IMR-90 (cell line): ENCODE measurements around the gene ADGRL4. TPM values are rescaled to one million over a fixed set of nuclear protein-coding genes. Genes with fewer than 3 reads are reported as not detected.

Experiments
- ATAC-seq: fragments of 200-7000 bp; cut with Tn5 transposase; 2 replicates; pipeline ENCODE4 v1.9.1; 2020; ENCODE audit warnings: low read depth, mild to moderate bottlenecking, moderate library complexity
- BruUV-seq: library from RNA; stranded (reverse); fragments of 400-500 nt; replicated peaks from 2 replicates; lab custom pipeline; 2021; lab: Mats Ljungman, UMichigan
- CTCF ChIA-PET: fragments of 300-600 bp; formaldehyde crosslinking; extraction: SDS; loops from one replicate; lab custom pipeline; 2021; ENCODE audit warnings: antibody characterized with exemption; lab: Yijun Ruan, JAX
- POLR2A ChIA-PET: fragments of 300-600 bp; sonication (Branson Sonifier 250); formaldehyde crosslinking; loops from one replicate; lab custom pipeline; 2022; ENCODE audit warnings: antibody characterized with exemption; ENCODE audit not compliant: unreplicated experiment; lab: Charles Lee
- DNase-seq: peaks from one replicate; pipeline ENCODE4 v3.0.0; 2013
- H2AFZ ChIP-seq: replicated peaks from 2 replicates; pipeline ENCODE3; 2013; ENCODE audit warnings: low read length, mild to moderate bottlenecking; ENCODE audit not compliant: poor library complexity
- H2AK5ac ChIP-seq: 2 replicates; pipeline ENCODE4 v1.6.1; 2013; ENCODE audit warnings: low read depth, low read length, inconsistent platforms
- H2AK9ac ChIP-seq: replicated peaks from 2 replicates; pipeline ENCODE3; 2013; ENCODE audit warnings: mild to moderate bottlenecking, low read depth, low read length, moderate library complexity; ENCODE audit not compliant: poor library complexity
- H2BK120ac ChIP-seq: 2 replicates; pipeline ENCODE4 v1.6.1; 2013; ENCODE audit warnings: low read depth, low read length, inconsistent platforms
- H2BK15ac ChIP-seq: 3 replicates; pipeline ENCODE4 v1.6.1; 2013; ENCODE audit warnings: low read depth, low read length, inconsistent platforms
- H2BK20ac ChIP-seq: 2 replicates; pipeline ENCODE4 v1.6.1; 2013; ENCODE audit warnings: low read depth, mild to moderate bottlenecking, inconsistent platforms, low read length, moderate library complexity
- H2BK5ac ChIP-seq: 2 replicates; pipeline ENCODE4 v1.6.1; 2013; ENCODE audit warnings: mild to moderate bottlenecking, low read depth, low read length, inconsistent platforms; ENCODE audit not compliant: poor library complexity, severe bottlenecking
- H3K14ac ChIP-seq: replicated peaks from 2 replicates; pipeline ENCODE4 v1.6.1; 2013; ENCODE audit warnings: low read depth, low read length, inconsistent platforms
- H3K18ac ChIP-seq: 2 replicates; pipeline ENCODE4 v1.6.1; 2013; ENCODE audit warnings: low read depth, low read length, control low read depth
- H3K23ac ChIP-seq: 2 replicates; pipeline ENCODE4 v1.6.1; 2013; ENCODE audit warnings: low read depth, low read length, inconsistent platforms
- H3K27ac ChIP-seq: 2 replicates; pipeline ENCODE4 v1.5.1; 2013; ENCODE audit warnings: mild to moderate bottlenecking, control low read depth, low read length; ENCODE audit not compliant: insufficient read depth
- H3K27me3 ChIP-seq: 2 replicates; pipeline ENCODE4 v1.6.1; 2013; ENCODE audit warnings: low read length; ENCODE audit not compliant: control insufficient read depth, insufficient read depth
- H3K36me3 ChIP-seq: 2 replicates; pipeline ENCODE4 v1.6.1; 2013; ENCODE audit warnings: low read length, mixed read lengths; ENCODE audit not compliant: control insufficient read depth, insufficient read depth
- H3K4ac ChIP-seq: 2 replicates; pipeline ENCODE4 v1.6.1; 2013; ENCODE audit warnings: low read depth, low read length, inconsistent platforms
- H3K4me1 ChIP-seq: 2 replicates; pipeline ENCODE4 v1.6.1; 2013; ENCODE audit warnings: low read length, mixed read lengths; ENCODE audit not compliant: control insufficient read depth, insufficient read depth
- H3K4me2 ChIP-seq: 2 replicates; pipeline ENCODE4 v1.6.1; 2013; ENCODE audit warnings: low read depth, mild to moderate bottlenecking, control low read depth, low read length, moderate library complexity
- H3K4me3 ChIP-seq: 2 replicates; pipeline ENCODE4 v1.5.1; 2013; ENCODE audit warnings: low read depth, mild to moderate bottlenecking, control low read depth, low read length, moderate library complexity; ENCODE audit not compliant: insufficient read depth
- H3K56ac ChIP-seq: 2 replicates; pipeline ENCODE4 v1.6.1; 2013; ENCODE audit warnings: low read length, inconsistent platforms; ENCODE audit not compliant: insufficient read depth; ENCODE audit errors: extremely low read depth
- H3K79me1 ChIP-seq, 2 experiments: 2 replicates each; pipeline ENCODE4 v1.6.1; 2013; ENCODE audit warnings: low read length in 2 of 2, inconsistent platforms in 1 of 2, low read depth in 1 of 2
- H3K9ac ChIP-seq: 2 replicates; pipeline ENCODE4 v1.6.1; 2013; ENCODE audit warnings: low read depth, low read length, control low read depth
- H3K9me1 ChIP-seq: 2 replicates; pipeline ENCODE4 v1.6.1; 2013; ENCODE audit warnings: low read length, inconsistent platforms; ENCODE audit not compliant: insufficient read depth
- H3K9me3 ChIP-seq: 2 replicates; pipeline ENCODE4 v1.6.1; 2013; ENCODE audit warnings: low read length; ENCODE audit not compliant: control insufficient read depth, insufficient read depth
- H4K20me1 ChIP-seq: 2 replicates; pipeline ENCODE4 v1.6.1; 2013; ENCODE audit warnings: low read length, inconsistent platforms; ENCODE audit not compliant: insufficient read depth
- H4K5ac ChIP-seq: 2 replicates; pipeline ENCODE4 v1.6.1; 2013; ENCODE audit warnings: mild to moderate bottlenecking, low read depth, low read length, control low read depth
- H4K8ac ChIP-seq, 2 experiments: 2 replicates each; pipeline ENCODE4 v1.6.1; 2013; ENCODE audit warnings: low read depth in 2 of 2, low read length in 2 of 2, control low read depth in 1 of 2, inconsistent platforms in 1 of 2
- H4K91ac ChIP-seq: 2 replicates; pipeline ENCODE4 v1.6.1; 2013; ENCODE audit warnings: low read depth, low read length, inconsistent platforms; ENCODE audit not compliant: insufficient read depth
- CEBPB ChIP-seq: IDR thresholded peaks from 2 replicates; pipeline ENCODE4 v1.6.1; 2012; ENCODE audit warnings: low read depth, low read length, improper control_type of control experiment
- CHD1 ChIP-seq: IDR thresholded peaks from 2 replicates; pipeline ENCODE4 v1.6.1; 2012; ENCODE audit warnings: low read depth, low read length, improper control_type of control experiment
- CTCF ChIP-seq: conservative IDR thresholded peaks from 2 replicates; pipeline ENCODE4 v1.5.1; 2012; ENCODE audit warnings: mild to moderate bottlenecking, low read depth, low read length, improper control_type of control experiment
- MXI1 ChIP-seq: IDR thresholded peaks from 2 replicates; pipeline ENCODE4 v1.6.1; 2012; ENCODE audit warnings: low read depth, mild to moderate bottlenecking, low read length, moderate library complexity, borderline replicate concordance
- POLR2A ChIP-seq: IDR thresholded peaks from 2 replicates; pipeline ENCODE4 v1.6.1; 2012; ENCODE audit warnings: mild to moderate bottlenecking, low read depth, low read length
- RAD21 ChIP-seq: IDR thresholded peaks from 2 replicates; pipeline ENCODE4 v1.6.1; 2012; ENCODE audit warnings: low read length, improper control_type of control experiment
- RCOR1 ChIP-seq: IDR thresholded peaks from 2 replicates; pipeline ENCODE4 v1.6.1; 2012; ENCODE audit warnings: mild to moderate bottlenecking, low read length, improper control_type of control experiment; ENCODE audit not compliant: insufficient replicate concordance
- SMC3 ChIP-seq: fragments of 150-350 bp; IDR thresholded peaks from 2 replicates; pipeline ENCODE4 v1.6.1; 2016; ENCODE audit warnings: low read depth, mild to moderate bottlenecking, antibody characterized with exemption, low read length, moderate library complexity
- USF2 ChIP-seq: fragments of 150-350 bp; IDR thresholded peaks from 2 replicates; pipeline ENCODE4 v1.6.1; 2017; ENCODE audit warnings: mild to moderate bottlenecking, antibody characterized with exemption, low read length, low read depth
- WGBS, 2 experiments: methylation state at CpG; one replicate each; pipeline versions ENCODE4 v1.1.5 to v1.1.7; 2013; ENCODE audit warnings: missing lambda C conversion rate in 2 of 2; ENCODE audit not compliant: insufficient read length in 1 of 2; ENCODE audit errors: extremely low coverage in 2 of 2; 5-methylcytosine and 5-hydroxymethylcytosine counted together
- dilution Hi-C: fragments of 300-500 bp; cut with HindIII; formaldehyde crosslinking; loops from one replicate; pipeline ENCODE4 v1.14.3; 2018; ENCODE audit warnings: low sequenced_read_pairs; ENCODE audit not compliant: unreplicated experiment
- in situ Hi-C: fragments of 300-500 bp; cut with MboI; formaldehyde crosslinking; loops from 3 replicates; pipeline ENCODE4 v1.14.3; 2019; ENCODE audit warnings: low sequenced_read_pairs, inconsistent platforms, mixed read lengths
- intact Hi-C: fragments of 100-400 bp; cut with micrococcal nuclease; formaldehyde crosslinking; loops from 2 replicates; pipeline ENCODE4 v1.10.0; 2022
- polyA plus RNA-seq, 3 experiments: library from polyadenylated mRNA; depleted of rRNA; stranded (reverse); fragments of >200 nt; gene quantifications; 2 replicates each; pipeline ENCODE4 v1.2.3, GENCODE V29; 2012; ENCODE audit warnings: low replicate concordance in 1 of 3
- total RNA-seq: library from RNA; depleted of rRNA; stranded (reverse); fragments of >200 nt; gene quantifications from 2 replicates; pipeline ENCODE4 v1.2.3, GENCODE V29; 2012

Gene ADGRL4
- total and polyA plus RNA-seq, 2 of the 4 experiments (the other 2 are of a cell fraction), result 3.2 to 4.5 TPM

GRCh38 chr1:78843546-78843945 is 163.0 kb downstream of the ADGRL4 start:
- 0 out of 4 replicates have a peak overlapping the region, but pooled peaks of 1 of the 2 experiments have one; percentile 18 for H4K8ac ChIP-seq
- no peak overlapping the region for H3K9ac ChIP-seq
- H3K4me2 ChIP-seq, result peak overlapping the region; percentile 64; the same call in 1 of the 2 replicates
- CTCF ChIA-PET, result no interaction called here
- peak overlapping the region; percentile 43; the same call in 1 of the 2 replicates for H3K18ac ChIP-seq
- H2BK120ac ChIP-seq, result peak overlapping the region; percentile 41; the same call in 1 of the 2 replicates
- no peaks in the 10 kb centered on the region for H3K27me3 ChIP-seq
- dilution Hi-C loops, result no loop called here
- in situ Hi-C loops, result loop anchor here (5.0 kb wide), 1 partner anchor 354 kb away; no protein-coding TSS in a partner anchor
- H3K9me1 ChIP-seq, result no peaks in the 10 kb centered on the region
- BruUV-seq, result no TSS peak
- no peak overlapping the region for H2AK9ac ChIP-seq
- no peak overlapping the region; the same call in 1 of the 2 replicates for H2BK20ac ChIP-seq
- H3K9me3 ChIP-seq, result no peaks in the 10 kb centered on the region
- no peak overlapping the region for H3K14ac ChIP-seq
- POLR2A ChIA-PET, result no interaction called here
- H2AK5ac ChIP-seq, result no peak overlapping the region
- no peaks in the 10 kb centered on the region for H3K79me1 ChIP-seq
- intact Hi-C loops, result loop anchor here (5.0 to 10.0 kb wide), 2 partner anchors 1061 to 1374 kb away; no protein-coding TSS in a partner anchor
- H4K5ac ChIP-seq, result no peak overlapping the region; the same call in 1 of the 2 replicates
- H3K4me3 ChIP-seq, result no peak overlapping the region
- H3K27ac ChIP-seq, result no peak overlapping the region
- peak overlapping the region; percentile 42 for H2BK5ac ChIP-seq
- no peaks in the 10 kb centered on the region for H4K20me1 ChIP-seq
- TF ChIP-seq CHD1, result no peak
- TF ChIP-seq SMC3, result no peak
- peak; percentile 30; the same call in 1 of the 2 replicates for TF ChIP-seq USF2
- TF ChIP-seq POLR2A, result no peak
- no peak for TF ChIP-seq CTCF
- TF ChIP-seq MXI1, result no peak
- no peak for TF ChIP-seq CEBPB
- TF ChIP-seq RAD21, result no peak
- TF ChIP-seq RCOR1, result no peak
- ATAC-seq (peak; percentile 60), DNase-seq (peak; percentile 68)
- no peak overlapping the region for H3K4ac ChIP-seq
- peaks cover 9% of the 10 kb centered on the region for H3K4me1 ChIP-seq
- no peak overlapping the region for H3K56ac ChIP-seq
- 10% methylated on average over 2 of the region's 4 CpGs; no CpG with 5 or more reads in 1 of the 2 experiments for WGBS, 2 experiments
- H3K23ac ChIP-seq, result no peak overlapping the region
- H4K91ac ChIP-seq, result no peak overlapping the region
- no peaks in the 10 kb centered on the region for H3K36me3 ChIP-seq
- no peak overlapping the region for H2BK15ac ChIP-seq
- no peak overlapping the region for H2AFZ ChIP-seq
